IPS-11a (cell line): Measurements from ENCODE around the gene ZNF33A.
A peak's percentile ranks its signal among the peaks of the same experiment; 100 is the strongest.
"Not testable (repeated sequence)": the region's sequence is repeated elsewhere in the genome, so short reads cannot be mapped to it uniquely, and the experiment has no call there.

ENCODE experiments used
- H3K4me3 ChIP-seq: one replicate; pipeline ENCODE4 v1.5.1; 2013; ENCODE audit warnings: low read depth, low read length, control low read depth

ZNF33A gene

GRCh38 chr10:38043516-38043915 lies 33.0 kb downstream of the ZNF33A start:
- H3K4me3 ChIP-seq, result no peak overlapping the region

DNA sequence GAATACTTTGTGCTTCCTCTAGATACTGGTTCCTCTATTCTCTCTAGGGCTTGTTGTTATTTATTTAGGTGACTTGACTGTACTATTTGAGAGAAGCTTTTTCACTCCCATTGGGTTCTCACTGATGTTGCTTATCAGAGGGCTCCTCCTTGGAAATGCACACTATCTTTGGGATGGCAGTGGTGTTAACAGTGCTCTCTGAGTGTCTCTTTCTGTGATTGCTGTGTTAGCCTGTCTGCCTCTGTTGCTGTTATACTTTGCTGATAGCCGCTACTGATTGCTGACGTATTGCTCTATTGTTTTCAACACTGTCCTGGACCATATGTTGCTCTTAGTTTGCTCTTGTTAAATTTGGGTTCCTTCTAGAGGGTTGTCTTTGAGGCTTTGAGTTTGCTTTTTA lies 34.7 kb downstream of the ZNF33A start:
- H3K4me3 ChIP-seq, result no peak overlapping the region

GRCh38 chr10:38047666-38048065 lies 37.2 kb downstream of the ZNF33A start:
- no peak overlapping the region for H3K4me3 ChIP-seq

- H3K4me3 ChIP-seq, result no peak overlapping the region
Observed at GRCh38 chr10:38050212-38050611, 39.7 kb downstream of the ZNF33A start.

DNA sequence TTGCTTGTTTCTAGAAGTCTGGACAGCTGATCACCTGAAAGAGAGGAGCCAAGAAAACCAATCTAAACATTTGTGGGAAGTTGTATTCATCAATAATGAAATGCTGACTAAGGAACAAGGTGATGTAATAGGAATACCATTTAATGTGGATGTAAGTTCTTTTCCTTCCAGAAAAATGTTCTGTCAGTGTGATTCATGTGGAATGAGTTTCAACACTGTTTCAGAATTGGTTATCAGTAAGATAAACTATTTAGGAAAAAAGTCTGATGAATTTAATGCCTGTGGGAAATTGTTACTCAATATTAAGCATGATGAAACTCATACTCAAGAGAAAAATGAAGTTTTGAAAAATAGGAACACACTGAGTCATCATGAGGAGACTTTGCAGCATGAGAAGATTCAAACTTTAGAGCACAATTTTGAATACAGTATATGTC lies 43.9 kb downstream of the ZNF33A start:
- no peak overlapping the region for H3K4me3 ChIP-seq

GRCh38 chr10:38055274-38055894 lies 44.9 kb downstream of the ZNF33A start:
- H3K4me3 ChIP-seq, result not testable (repeated sequence)

GRCh38 chr10:38069663-38070062 lies 59.2 kb downstream of the ZNF33A start:
- not testable (repeated sequence) for H3K4me3 ChIP-seq

GRCh38 chr10:38070501-38070900 lies 60.0 kb downstream of the ZNF33A start:
- H3K4me3 ChIP-seq, result no peak overlapping the region

DNA sequence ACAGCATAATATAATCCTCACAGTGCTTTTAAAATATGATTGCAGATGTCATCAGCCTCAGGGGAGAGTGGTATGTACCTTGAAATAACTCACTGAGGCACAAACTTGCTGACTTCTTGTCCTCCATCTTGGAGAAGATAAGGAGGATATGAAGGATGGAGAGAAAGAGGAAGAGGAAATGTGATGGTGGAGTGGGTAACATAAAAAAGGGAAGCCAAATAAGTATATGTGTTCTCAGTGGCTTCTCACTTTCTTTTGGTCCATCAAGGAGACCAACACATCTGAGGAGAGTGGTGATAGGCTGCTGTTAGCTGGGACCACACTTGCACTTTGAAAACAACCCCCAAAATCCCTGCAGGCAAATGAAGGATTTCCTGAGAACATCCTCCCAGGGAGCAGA lies 62.1 kb downstream of the ZNF33A start:
- no peak overlapping the region for H3K4me3 ChIP-seq

DNA sequence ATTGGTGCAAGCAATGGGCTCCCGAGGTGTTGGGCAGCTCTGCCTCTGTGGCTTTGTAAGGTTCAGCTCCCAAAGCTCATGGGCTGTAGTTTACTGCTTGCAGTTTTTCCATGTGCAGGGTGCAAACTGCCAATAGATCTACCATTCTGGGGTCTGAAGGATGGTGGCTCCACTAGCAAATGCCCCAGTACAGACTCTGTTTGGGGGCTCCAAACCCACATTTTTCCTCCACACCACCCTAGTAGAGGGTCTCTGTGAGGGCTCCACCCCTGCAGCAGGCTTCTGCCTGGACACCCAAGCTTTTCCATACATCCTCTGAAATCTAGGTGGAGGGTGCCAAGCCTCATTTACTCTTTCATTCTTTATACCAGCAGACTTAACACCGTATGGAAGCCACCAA lies 66.2 kb downstream of the ZNF33A start:
- no peak overlapping the region for H3K4me3 ChIP-seq

- not testable (repeated sequence) for H3K4me3 ChIP-seq
Observed at GRCh38 chr10:38093318-38093717, 82.8 kb downstream of the ZNF33A start.

- no peak overlapping the region for H3K4me3 ChIP-seq
Observed at GRCh38 chr10:38093816-38094157, 83.3 kb downstream of the ZNF33A start.

- H3K4me3 ChIP-seq, result peak within 1 kb of the TSS; percentile 17
Observed at GRCh38 chr10:38094158-38094926, 83.9 kb downstream of the ZNF33A start, which contains the start of gene ZNF37A. Gene ZNF37A, plus strand, starts transcription at chr10:38094337. Its CDS starts 2,281 bp downstream, at chr10:38096618.

- no peak overlapping the region for H3K4me3 ChIP-seq
Observed at GRCh38 chr10:38094927-38095574, 84.6 kb downstream of the ZNF33A start.

DNA sequence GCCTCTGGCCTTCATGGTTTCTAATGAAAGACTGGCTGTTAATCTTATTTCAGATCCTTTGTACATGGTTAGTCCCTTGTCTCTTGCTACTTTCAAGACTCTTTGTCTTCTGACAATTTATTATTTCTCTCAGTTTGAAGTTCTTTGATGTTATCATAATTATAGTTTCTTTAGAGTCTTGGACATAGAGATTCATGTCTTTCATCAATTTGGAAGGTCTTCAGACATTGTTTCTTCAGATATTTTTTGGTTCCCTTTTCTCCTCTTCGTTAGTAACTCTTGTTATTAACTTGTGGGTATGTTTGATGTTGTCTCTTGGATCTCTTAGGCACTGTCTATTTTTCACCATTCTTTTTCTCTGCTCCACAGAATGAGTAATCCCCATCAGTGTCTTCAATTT lies 92.4 kb downstream of the ZNF33A start:
- H3K4me3 ChIP-seq, result no peak overlapping the region

DNA sequence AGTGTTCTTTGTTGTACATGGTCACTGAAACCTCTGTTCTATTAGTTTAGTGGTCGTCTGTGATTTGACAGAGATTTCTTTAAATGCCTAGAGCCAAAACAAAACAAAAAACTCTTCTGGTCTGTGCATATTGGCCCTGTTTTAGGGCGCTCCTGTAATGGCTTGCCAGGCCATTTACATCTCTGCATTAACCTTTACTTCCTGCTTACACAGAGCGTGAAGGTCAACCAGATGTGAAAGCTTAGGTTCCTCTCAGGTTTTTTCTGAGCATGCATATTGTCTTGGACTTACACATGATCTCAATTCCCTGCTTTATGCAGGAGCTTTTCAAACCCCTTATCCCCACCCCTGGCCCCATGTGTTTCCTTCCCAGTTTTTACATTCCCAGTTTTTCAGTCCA lies 93.3 kb downstream of the ZNF33A start:
- H3K4me3 ChIP-seq, result no peak overlapping the region

GRCh38 chr10:38112159-38112558 lies 101.7 kb downstream of the ZNF33A start:
- H3K4me3 ChIP-seq, result no peak overlapping the region
